Gastrocnemius medialis (tissue), 4 donors: ENCODE results near the gene CBY2. TPM values are rescaled to one million over a fixed set of nuclear protein-coding genes. Genes with fewer than 3 reads are reported as not detected.
"Not testable (repeated sequence)": the region's sequence is repeated elsewhere in the genome, so short reads cannot be mapped to it uniquely, and the experiment has no call there.

Source experiments
- ATAC-seq, 2 donors: fragments of 150-250 bp; one replicate each; pipeline ENCODE4 v1.9.1; 2016
- DNase-seq, 2 donors: peaks; one replicate each; pipeline ENCODE4 v3.0.0-alpha.2; 2019
- H3K27ac ChIP-seq, 4 donors: fragments of 200-600 bp; sonication (generic); 1 replicate in 1 of 4; 2 replicates in 3 of 4; pipeline ENCODE4 v1.5.1; 2016 to 2018; ENCODE audit warnings: mild to moderate bottlenecking in 2 of 4, moderate library complexity in 1 of 4
- H3K27me3 ChIP-seq, 3 donors: fragments of 200-600 bp; sonication (generic) in 2 of 3; 1 replicate in 1 of 3; 2 replicates in 2 of 3; pipeline versions ENCODE4 v1.5.1 to v1.6.0; 2016 to 2019; ENCODE audit warnings: mild to moderate bottlenecking in 1 of 3, moderate library complexity in 1 of 3
- H3K36me3 ChIP-seq, 2 donors: fragments of 200-600 bp; sonication (generic) in 1 of 2; one replicate each; pipeline ENCODE4 v1.5.1; 2017 to 2018
- H3K4me1 ChIP-seq, 2 donors: fragments of 200-600 bp; sonication (generic) in 1 of 2; one replicate each; pipeline ENCODE4 v1.5.1; 2016 to 2017; ENCODE audit warnings: mild to moderate bottlenecking in 2 of 2
- H3K4me3 ChIP-seq, 4 donors: fragments of 200-600 bp; sonication (generic) in 3 of 4; 1 replicate in 1 of 4; 2 replicates in 3 of 4; pipeline ENCODE4 v1.5.1; 2016 to 2019; ENCODE audit warnings: mild to moderate bottlenecking in 2 of 4
- H3K9me3 ChIP-seq, 3 donors: fragments of 200-600 bp; sonication (generic) in 2 of 3; 1 replicate in 1 of 3; 2 replicates in 2 of 3; pipeline ENCODE4 v1.5.1; 2016 to 2019
- CTCF ChIP-seq, 5 experiments: fragments of 450-650 bp in 3 of 5; fragments of 200-600 bp in 2 of 5; sonication (generic) in 2 of 5; IDR thresholded peaks in 4 of 5; conservative IDR thresholded peaks in 1 of 5; 1 replicate in 4 of 5; 2 replicates in 1 of 5; pipeline ENCODE4 v1.5.1; 2016 to 2019; ENCODE audit warnings: antibody characterized with exemption in 5 of 5, mild to moderate bottlenecking in 3 of 5, moderate library complexity in 3 of 5
- POLR2A ChIP-seq, 2 donors: fragments of 450-650 bp; IDR thresholded peaks; one replicate each; pipeline ENCODE4 v1.6.1; 2017; ENCODE audit warnings: antibody characterized with exemption in 2 of 2, mild to moderate bottlenecking in 2 of 2, moderate library complexity in 2 of 2
- in situ Hi-C, 4 donors: fragments of 200-750 bp; cut with MboI; loops; one replicate each; pipeline versions ENCODE4 v1.15.0 to v1.8.0; 2017; ENCODE audit warnings: low sequenced_read_pairs in 4 of 4
- intact Hi-C: fragments of 100-400 bp; cut with DNase I; formaldehyde crosslinking; loops from one replicate; pipeline ENCODE4 v1.15.1; 2023; ENCODE audit warnings: low total_unique reads
- total RNA-seq, 4 donors: library from RNA; depleted of rRNA; stranded (reverse); fragments of >200 nt; gene quantifications; one replicate each; pipeline versions ENCODE4 v1.1.0 to v1.2.3, GENCODE V29; 2016

The CBY2 gene
- total RNA-seq, 4 donors from 2014 or later = not detected

- Histone ChIP-seq H3K4me3 (no peak overlapping the region), H3K27me3 (no peaks in the 10 kb centered on the region), H3K36me3 (no peaks in the 10 kb centered on the region), H3K4me1 (no peaks in the 10 kb centered on the region), H3K9me3 (no peaks in the 10 kb centered on the region), H3K27ac (no peak overlapping the region)
- intact Hi-C loops = no loop called here
- no peak for ATAC-seq
- in situ Hi-C loops = no loop called here
- no peak for DNase-seq
- TF ChIP-seq POLR2A (IDR thresholded peaks at IDR 0.05) (no peak), CTCF (IDR thresholded peaks at IDR 0.05 in 4 of 5, conservative IDR thresholded peaks at IDR 0.05 in 1 of 5) (no peak)
These were observed 47.0 kb downstream of the CBY2 start for GRCh38 chr13:45748941-45749759.

- Histone ChIP-seq H3K4me1 (no peaks in the 10 kb centered on the region), H3K27me3 (no peaks in the 10 kb centered on the region), H3K27ac (no peak overlapping the region), H3K9me3 (no peaks in the 10 kb centered on the region), H3K4me3 (no peak overlapping the region), H3K36me3 (no peaks in the 10 kb centered on the region)
- TF ChIP-seq CTCF (IDR thresholded peaks at IDR 0.05 in 4 of 5, conservative IDR thresholded peaks at IDR 0.05 in 1 of 5) (no peak), POLR2A (IDR thresholded peaks at IDR 0.05) (no peak)
- ATAC-seq (no peak), DNase-seq (no peak)
- intact Hi-C loops = no loop called here
- in situ Hi-C loops = no loop called here
These were observed 48.4 kb downstream of the CBY2 start for GRCh38 chr13:45750566-45750965.

- Histone ChIP-seq H3K9me3 (no peaks in the 10 kb centered on the region), H3K4me1 (no peaks in the 10 kb centered on the region), H3K36me3 (no peaks in the 10 kb centered on the region), H3K27me3 (no peaks in the 10 kb centered on the region), H3K4me3 (no peak overlapping the region), H3K27ac (no peak overlapping the region)
- DNase-seq (no peak), ATAC-seq (no peak)
- intact Hi-C loops (no loop called here), in situ Hi-C loops (no loop called here)
- TF ChIP-seq CTCF (IDR thresholded peaks at IDR 0.05 in 4 of 5, conservative IDR thresholded peaks at IDR 0.05 in 1 of 5) (no peak), POLR2A (IDR thresholded peaks at IDR 0.05) (no peak)
These were observed 49.8 kb downstream of the CBY2 start for GRCh38 chr13:45751885-45752284.

GRCh38 chr13:45752510-45752909 is 50.4 kb downstream of the CBY2 start:
- in situ Hi-C loops (no loop called here), intact Hi-C loops (no loop called here)
- H3K36me3 ChIP-seq = no peaks in the 10 kb centered on the region

GRCh38 chr13:45756498-45756897 is 54.4 kb downstream of the CBY2 start:
- ATAC-seq, H3K4me1 ChIP-seq, in situ Hi-C loops, H3K4me3 ChIP-seq, intact Hi-C loops, H3K36me3 ChIP-seq, H3K27me3 ChIP-seq, H3K27ac ChIP-seq, DNase-seq: not testable (repeated sequence)
- peaks cover 0 to 11% (median 0%) of the 10 kb centered on the region in 3 donors for H3K9me3 ChIP-seq

More at GRCh38 chr13:45752510-45752909, 50.4 kb downstream of the CBY2 start:
- no peak overlapping the region for H3K27ac ChIP-seq
- no peak overlapping the region for H3K4me3 ChIP-seq
- H3K9me3 ChIP-seq = peaks cover 0 to 2% (median 0%) of the 10 kb centered on the region in 3 donors
- H3K27me3 ChIP-seq = no peaks in the 10 kb centered on the region
- no peaks in the 10 kb centered on the region for H3K4me1 ChIP-seq
- no peak for ATAC-seq
- no peak for DNase-seq
- no peak for TF ChIP-seq CTCF (IDR thresholded peaks at IDR 0.05 in 4 of 5, conservative IDR thresholded peaks at IDR 0.05 in 1 of 5)
- TF ChIP-seq POLR2A (IDR thresholded peaks at IDR 0.05) = no peak

GRCh38 chr13:45757589-45757988 is 55.5 kb downstream of the CBY2 start:
- H3K4me3 ChIP-seq, H3K36me3 ChIP-seq, H3K27ac ChIP-seq, intact Hi-C loops, in situ Hi-C loops, ATAC-seq, DNase-seq, H3K27me3 ChIP-seq, H3K4me1 ChIP-seq: not testable (repeated sequence)
- H3K9me3 ChIP-seq = peaks cover 0 to 11% (median 0%) of the 10 kb centered on the region in 3 donors
